Activated CD8-positive, alpha-beta T cell treated with anti-CD3 and anti-CD28 coated beads for 36 hours (primary cell): ENCODE data around the gene UBE2D1. TPM values are rescaled to one million over a fixed set of nuclear protein-coding genes. Genes with fewer than 3 reads are reported as not detected.
"Not testable (repeated sequence)": the region's sequence is repeated elsewhere in the genome, so short reads cannot be mapped to it uniquely, and the experiment has no call there.

ENCODE experiments used
- ATAC-seq: fragments of 200-7000 bp; cut with Tn5 transposase; one replicate; pipeline ENCODE4 v1.10.0; 2021; ENCODE audit warnings: mild to moderate bottlenecking, moderate library complexity
- CTCF ChIA-PET: fragments of 350-600 bp; sonication (Branson Sonifier 250); formaldehyde crosslinking; loops from one replicate; lab custom pipeline; 2021; ENCODE audit warnings: antibody characterized with exemption; lab: Charles Lee
- POLR2A ChIA-PET: fragments of 350-600 bp; sonication (Branson Sonifier 250); formaldehyde crosslinking; loops from one replicate; lab custom pipeline; 2021; ENCODE audit warnings: antibody characterized with exemption; lab: Charles Lee
- DNase-seq: peaks from one replicate; pipeline ENCODE4 v3.0.0-alpha.2; 2020
- H3K27ac Mint-ChIP-seq: one replicate; pipeline ENCODE4 v1.8.0; 2021; ENCODE audit warnings: mild to moderate bottlenecking, mixed read lengths
- H3K27me3 Mint-ChIP-seq: one replicate; pipeline ENCODE4 v1.8.0; 2021; ENCODE audit warnings: mixed read lengths
- H3K36me3 Mint-ChIP-seq: one replicate; pipeline ENCODE4 v1.8.0; 2021; ENCODE audit warnings: low read depth, mixed read lengths
- H3K4me1 Mint-ChIP-seq: one replicate; pipeline ENCODE4 v1.8.0; 2021; ENCODE audit warnings: low read depth, mixed read lengths
- H3K4me3 Mint-ChIP-seq: one replicate; pipeline ENCODE4 v1.8.0; 2021; ENCODE audit warnings: mild to moderate bottlenecking, moderate library complexity, mixed read lengths
- H3K9me3 Mint-ChIP-seq: one replicate; pipeline ENCODE4 v1.8.0; 2021; ENCODE audit warnings: mixed read lengths
- CTCF ChIP-seq: fragments of 200-600 bp; IDR thresholded peaks from one replicate; pipeline ENCODE4 v1.8.0; 2022; ENCODE audit warnings: antibody characterized with exemption, mild to moderate bottlenecking
- intact Hi-C: fragments of 100-400 bp; cut with micrococcal nuclease; formaldehyde crosslinking; loops from one replicate; pipeline ENCODE4 v1.10.0; 2022
- total RNA-seq, 2 experiments: library from RNA; stranded (reverse); gene quantifications; one replicate each; pipeline ENCODE4 v1.2.3, GENCODE V29; 2021

Gene UBE2D1
- total RNA-seq, 2 experiments from 2014 or later: 12.1 to 12.8 TPM

GRCh38 chr10:58412502-58412961, 77.7 kb downstream of the UBE2D1 start:
- intact Hi-C loops: no loop called here
- Mint-ChIP-seq H3K27ac (no peak overlapping the region), H3K4me1 (no peaks in the 10 kb centered on the region), H3K27me3 (peaks cover 11% of the 10 kb centered on the region), H3K4me3 (no peak overlapping the region), H3K9me3 (no peaks in the 10 kb centered on the region), H3K36me3 (no peaks in the 10 kb centered on the region)
- DNase-seq: no peak
- CTCF ChIA-PET: no interaction called here
- TF ChIP-seq CTCF: no peak
- ATAC-seq: no peak
- POLR2A ChIA-PET: no interaction called here

GRCh38 chr10:58414270-58415041, 79.7 kb downstream of the UBE2D1 start:
- H3K9me3 Mint-ChIP-seq: no peaks in the 10 kb centered on the region
- no peak for DNase-seq
- ATAC-seq: no peak
- no peaks in the 10 kb centered on the region for H3K4me1 Mint-ChIP-seq
- ChIA-PET CTCF (interaction anchor here (0.6 to 0.7 kb wide), 2 partner anchors 11 to 349 kb away, joined by 3 read pairs; no protein-coding TSS in a partner anchor), POLR2A (no interaction called here)
- H3K4me3 Mint-ChIP-seq: no peak overlapping the region
- no peak for TF ChIP-seq CTCF
- no peak overlapping the region for H3K27ac Mint-ChIP-seq
- intact Hi-C loops: no loop called here
- peaks cover 11% of the 10 kb centered on the region for H3K27me3 Mint-ChIP-seq
- H3K36me3 Mint-ChIP-seq: no peaks in the 10 kb centered on the region

GRCh38 chr10:58415757-58416156, 81.0 kb downstream of the UBE2D1 start:
- CTCF ChIA-PET: no interaction called here

GRCh38 chr10:58417902-58418301, 83.1 kb downstream of the UBE2D1 start:
- H3K4me3 Mint-ChIP-seq, H3K36me3 Mint-ChIP-seq, H3K9me3 Mint-ChIP-seq, CTCF ChIA-PET, POLR2A ChIA-PET, DNase-seq, intact Hi-C loops, ATAC-seq, H3K4me1 Mint-ChIP-seq, H3K27ac Mint-ChIP-seq: not testable (repeated sequence)
- peaks cover 11% of the 10 kb centered on the region for H3K27me3 Mint-ChIP-seq

More at GRCh38 chr10:58415757-58416156, 81.0 kb downstream of the UBE2D1 start:
- Mint-ChIP-seq H3K4me1 (no peaks in the 10 kb centered on the region), H3K27ac (no peak overlapping the region), H3K36me3 (no peaks in the 10 kb centered on the region), H3K27me3 (peaks cover 11% of the 10 kb centered on the region), H3K9me3 (no peaks in the 10 kb centered on the region), H3K4me3 (no peak overlapping the region)
- DNase-seq: no peak
- no peak for TF ChIP-seq CTCF
- ATAC-seq: no peak
- intact Hi-C loops: no loop called here
- POLR2A ChIA-PET: no interaction called here

Other genes with a start within 250 kb of the UBE2D1 start
- 10 to 100 TPM in 1 of 2 experiments, 1 to 10 TPM in 1; 9.5 to 10.3 TPM for gene IPMK, start 67.1 kb upstream of the UBE2D1 start, total RNA-seq
- 10 to 100 TPM; 49.7 to 58.2 TPM for gene CISD1, start 65.8 kb upstream of the UBE2D1 start, total RNA-seq
- 100 to 1,000 TPM in 1 of 2 experiments, 10 to 100 TPM in 1; 97.3 to 116 TPM for gene TFAM, start 50.4 kb downstream of the UBE2D1 start, total RNA-seq
- gene BICC1, start 177.9 kb downstream of the UBE2D1 start, total RNA-seq: not detected